Stomach smooth muscle (tissue), 2 donors: ENCODE measurements around the gene TARM1.
"Not testable (repeated sequence)": the region's sequence is repeated elsewhere in the genome, so short reads cannot be mapped to it uniquely, and the experiment has no call there.

Source experiments
- H3K27ac ChIP-seq: one replicate; pipeline ENCODE4 v1.7.0; 2013; ENCODE audit warnings: mild to moderate bottlenecking, low read length, inconsistent platforms
- H3K27me3 ChIP-seq, 2 donors: one replicate each; pipeline ENCODE4 v1.7.0; 2013; ENCODE audit warnings: low read length in 2 of 2; ENCODE audit not compliant: insufficient read depth in 2 of 2, control insufficient read depth in 1 of 2
- H3K36me3 ChIP-seq, 2 donors: one replicate each; pipeline ENCODE4 v1.7.0; 2013; ENCODE audit warnings: low read length in 2 of 2; ENCODE audit not compliant: control insufficient read depth in 2 of 2, insufficient read depth in 2 of 2
- H3K4me1 ChIP-seq: one replicate; pipeline ENCODE4 v1.7.0; 2013; ENCODE audit warnings: low read length; ENCODE audit not compliant: control insufficient read depth, insufficient read depth
- H3K4me3 ChIP-seq, 2 donors: one replicate each; pipeline ENCODE4 v1.7.0; 2013; ENCODE audit warnings: low read length in 2 of 2
- H3K9ac ChIP-seq, 2 donors: one replicate each; pipeline ENCODE4 v1.7.0; 2013; ENCODE audit warnings: low read length in 2 of 2, mild to moderate bottlenecking in 1 of 2
- H3K9me3 ChIP-seq, 2 donors: one replicate each; pipeline ENCODE4 v1.7.0; 2013; ENCODE audit warnings: low read length in 2 of 2; ENCODE audit not compliant: control insufficient read depth in 2 of 2
- donor health status: healthy.
- donor health status: Pancreatic carcinoma.

TARM1 gene

GRCh38 chr19:54099190-54099902 is 18.2 kb upstream of the TARM1 start:
- Histone ChIP-seq H3K4me3 (no peak overlapping the region), H3K27ac (no peak overlapping the region), H3K9ac (no peak overlapping the region), H3K36me3 (no peaks in the 10 kb centered on the region), H3K27me3 (peaks cover 10 to 16% of the 10 kb centered on the region in 2 donors), H3K4me1 (peaks cover 19% of the 10 kb centered on the region), H3K9me3 (peaks cover 0 to 1% of the 10 kb centered on the region in 2 donors)

- peaks cover 0 to 2% of the 10 kb centered on the region in 2 donors for H3K9me3 ChIP-seq
- no peak overlapping the region for H3K9ac ChIP-seq
- H3K36me3 ChIP-seq = no peaks in the 10 kb centered on the region
- H3K27me3 ChIP-seq = peaks cover 11 to 16% of the 10 kb centered on the region in 2 donors
- H3K4me3 ChIP-seq = peak overlapping the region in 1 of 2 donors; percentile 29
- H3K4me1 ChIP-seq = peaks cover 8% of the 10 kb centered on the region
- H3K27ac ChIP-seq = no peak overlapping the region
Observed at GRCh38 chr19:54096617-54097106, 15.5 kb upstream of the TARM1 start.

- H3K9me3 ChIP-seq, H3K4me1 ChIP-seq, H3K27ac ChIP-seq, H3K36me3 ChIP-seq, H3K9ac ChIP-seq: not testable (repeated sequence)
- H3K4me3 ChIP-seq = peak overlapping the region in 1 of 2 donors; percentile 61
- peaks cover 11 to 16% of the 10 kb centered on the region in 2 donors for H3K27me3 ChIP-seq
Observed at GRCh38 chr19:54095859-54096616, 14.9 kb upstream of the TARM1 start.

- Histone ChIP-seq H3K9me3 (peaks cover 0 to 2% of the 10 kb centered on the region in 2 donors), H3K9ac (no peak overlapping the region), H3K36me3 (no peaks in the 10 kb centered on the region), H3K27ac (no peak overlapping the region), H3K4me1 (peaks cover 8% of the 10 kb centered on the region), H3K4me3 (peak overlapping the region in 1 of 2 donors; percentile 61), H3K27me3 (peaks cover 11 to 16% of the 10 kb centered on the region in 2 donors)
Observed at GRCh38 chr19:54095136-54095858, 14.1 kb upstream of the TARM1 start.

GRCh38 chr19:54094426-54095000 is 13.3 kb upstream of the TARM1 start:
- Histone ChIP-seq H3K9ac (no peak overlapping the region), H3K4me3 (no peak overlapping the region), H3K4me1 (peaks cover 8% of the 10 kb centered on the region), H3K9me3 (peaks cover 0 to 2% of the 10 kb centered on the region in 2 donors), H3K27me3 (peaks cover 11 to 16% of the 10 kb centered on the region in 2 donors), H3K36me3 (no peaks in the 10 kb centered on the region), H3K27ac (no peak overlapping the region)

GRCh38 chr19:54084410-54084809 is 3.2 kb upstream of the TARM1 start:
- Histone ChIP-seq H3K4me1 (no peaks in the 10 kb centered on the region), H3K27ac (no peak overlapping the region), H3K9ac (no peak overlapping the region), H3K36me3 (no peaks in the 10 kb centered on the region), H3K4me3 (no peak overlapping the region), H3K27me3 (no peaks in the 10 kb centered on the region), H3K9me3 (peaks cover 4 to 7% of the 10 kb centered on the region in 2 donors)

GRCh38 chr19:54077334-54077733 is 3.8 kb downstream of the TARM1 start:
- Histone ChIP-seq H3K9me3 (peaks cover 0 to 7% of the 10 kb centered on the region in 2 donors), H3K27ac (no peak overlapping the region), H3K9ac (no peak overlapping the region), H3K4me1 (no peaks in the 10 kb centered on the region), H3K4me3 (no peak overlapping the region), H3K36me3 (no peaks in the 10 kb centered on the region), H3K27me3 (no peaks in the 10 kb centered on the region)

- H3K27me3 ChIP-seq = no peaks in the 10 kb centered on the region
- H3K36me3 ChIP-seq = no peaks in the 10 kb centered on the region
- no peak overlapping the region for H3K27ac ChIP-seq
- H3K9ac ChIP-seq = no peak overlapping the region
- H3K9me3 ChIP-seq = no peaks in the 10 kb centered on the region
- no peaks in the 10 kb centered on the region for H3K4me1 ChIP-seq
- no peak overlapping the region for H3K4me3 ChIP-seq
Observed at GRCh38 chr19:54074851-54075250, 6.3 kb downstream of the TARM1 start.

GRCh38 chr19:54073829-54074228 is 7.3 kb downstream of the TARM1 start:
- no peak overlapping the region for H3K27ac ChIP-seq
- no peak overlapping the region for H3K9ac ChIP-seq
- H3K4me3 ChIP-seq = no peak overlapping the region
- peaks cover 0 to 4% of the 10 kb centered on the region in 2 donors for H3K9me3 ChIP-seq
- H3K27me3 ChIP-seq = no peaks in the 10 kb centered on the region
- H3K36me3 ChIP-seq = no peaks in the 10 kb centered on the region
- no peaks in the 10 kb centered on the region for H3K4me1 ChIP-seq

GRCh38 chr19:54069470-54069869 is 11.7 kb downstream of the TARM1 start:
- no peak overlapping the region for H3K9ac ChIP-seq
- no peak overlapping the region for H3K4me3 ChIP-seq
- H3K36me3 ChIP-seq = no peaks in the 10 kb centered on the region
- H3K4me1 ChIP-seq = no peaks in the 10 kb centered on the region
- H3K27ac ChIP-seq = no peak overlapping the region
- no peaks in the 10 kb centered on the region for H3K27me3 ChIP-seq
- H3K9me3 ChIP-seq = peaks cover 4 to 14% of the 10 kb centered on the region in 2 donors
